NCI-H1930 (cell line): ENCODE data around the gene SEMA3B.
"Not testable (repeated sequence)": the region's sequence is repeated elsewhere in the genome, so short reads cannot be mapped to it uniquely, and the experiment has no call there.

Source experiments
- DNase-seq, 2 experiments: peaks; one replicate each; lab custom pipeline; 2025; lab: John Stamatoyannopoulos, UW

The SEMA3B gene

DNA sequence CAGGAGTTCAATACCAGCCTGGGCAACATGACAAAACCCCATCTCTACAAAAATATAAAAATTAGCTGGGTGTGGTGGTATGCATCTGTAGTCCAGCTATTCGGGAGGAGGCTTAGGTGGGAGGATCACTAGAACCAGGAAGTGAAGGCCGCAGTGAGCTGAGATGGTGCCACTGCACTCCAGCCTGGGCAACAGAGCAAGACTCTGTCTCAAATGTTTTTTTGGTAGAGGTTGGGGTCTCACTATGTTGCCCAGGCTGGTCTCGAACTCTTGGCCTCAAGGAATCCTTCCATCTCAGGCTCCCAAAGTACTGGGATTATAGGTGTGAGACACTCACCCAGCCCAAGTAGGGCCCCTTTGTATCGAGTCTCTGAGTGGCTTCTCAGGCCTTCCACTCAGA lies 25.1 kb downstream of the SEMA3B start:
- no peak for DNase-seq

DNA sequence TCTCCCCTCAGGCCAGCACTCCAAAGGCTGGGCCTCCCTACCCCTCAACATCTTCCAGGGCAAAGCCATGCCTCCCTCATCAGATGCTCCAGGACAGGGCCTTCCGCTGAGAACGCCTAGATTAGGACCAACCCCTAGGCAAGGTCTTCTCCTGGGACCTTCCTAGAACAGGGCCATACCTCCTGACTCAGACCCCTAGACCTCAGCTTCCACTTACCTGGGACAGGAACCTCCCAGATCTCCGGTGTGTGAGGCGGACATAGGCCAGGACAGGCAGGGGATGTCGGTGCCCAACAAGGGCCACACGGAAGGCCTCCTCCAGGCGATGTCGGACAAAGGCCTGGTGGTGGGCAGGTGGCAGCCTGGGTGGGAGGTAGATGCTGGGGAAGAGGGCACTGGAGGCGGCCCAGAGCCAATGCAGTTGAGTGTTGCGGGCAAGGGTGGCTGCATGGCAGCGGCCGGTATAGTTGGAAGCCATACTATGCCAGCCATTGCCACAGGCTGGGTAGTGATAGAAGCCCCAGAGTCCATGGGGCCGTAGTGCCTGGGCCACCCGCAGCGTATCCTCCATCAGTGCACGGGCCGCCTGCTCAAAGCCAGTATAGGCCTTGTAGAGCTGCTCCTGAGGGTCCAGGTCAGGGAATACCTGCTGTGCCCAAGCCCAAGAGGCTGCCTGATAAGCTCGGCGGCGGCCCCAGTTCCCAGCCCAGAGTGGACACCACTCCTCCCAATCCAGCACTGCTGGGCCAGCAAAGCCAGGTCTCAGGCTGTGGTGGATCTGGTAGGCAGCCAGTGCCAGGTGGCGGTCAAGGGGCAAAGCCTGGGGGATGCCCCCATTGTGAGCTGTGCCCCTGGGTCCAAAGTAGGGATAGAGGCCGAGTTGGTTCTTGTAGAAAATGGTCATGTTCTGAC lies 25.8 kb downstream of the SEMA3B start:
- no peak for DNase-seq

DNA sequence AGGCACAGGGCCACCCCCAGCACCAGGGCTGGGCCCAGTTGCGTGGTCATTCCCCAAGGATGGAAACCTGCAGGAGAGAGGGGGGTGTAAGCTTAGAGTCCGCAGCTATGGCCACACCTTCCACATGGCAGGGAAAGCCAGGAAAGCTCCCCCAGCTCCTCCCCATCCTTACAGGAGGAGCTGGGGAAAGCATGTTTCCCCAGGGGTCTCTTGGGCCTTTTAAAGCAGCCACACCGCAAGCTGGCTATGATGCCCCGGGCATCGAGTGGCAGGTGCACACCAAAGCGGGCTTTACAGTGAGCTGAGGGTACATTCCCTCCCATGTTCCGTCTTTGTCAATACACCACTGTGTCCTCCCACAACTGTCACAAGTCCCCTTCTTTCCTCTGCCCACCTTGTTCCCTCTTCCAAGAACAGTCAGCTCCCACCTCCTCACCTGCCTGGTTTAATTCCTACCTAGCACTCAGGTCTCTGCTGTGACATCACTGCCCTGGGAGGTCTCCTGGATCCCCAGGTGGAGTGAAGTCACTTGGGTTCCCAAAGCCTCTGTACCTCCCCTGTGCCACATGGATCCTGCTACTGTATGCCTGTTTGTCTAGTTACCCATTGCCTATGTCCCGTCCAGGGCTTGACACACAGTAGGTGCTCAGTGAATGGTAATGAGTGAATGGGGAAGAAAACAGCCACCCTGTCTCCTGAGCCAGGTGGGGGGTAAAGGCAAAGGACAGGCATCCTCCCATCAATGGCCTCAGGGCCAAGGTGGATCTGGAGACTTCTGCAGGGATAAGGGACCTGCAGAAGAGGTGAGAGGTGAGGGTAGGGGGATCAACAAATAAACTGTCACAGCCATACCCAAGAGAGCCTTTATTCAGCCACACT lies 26.8 kb downstream of the SEMA3B start:
- DNase-seq = no peak

DNA sequence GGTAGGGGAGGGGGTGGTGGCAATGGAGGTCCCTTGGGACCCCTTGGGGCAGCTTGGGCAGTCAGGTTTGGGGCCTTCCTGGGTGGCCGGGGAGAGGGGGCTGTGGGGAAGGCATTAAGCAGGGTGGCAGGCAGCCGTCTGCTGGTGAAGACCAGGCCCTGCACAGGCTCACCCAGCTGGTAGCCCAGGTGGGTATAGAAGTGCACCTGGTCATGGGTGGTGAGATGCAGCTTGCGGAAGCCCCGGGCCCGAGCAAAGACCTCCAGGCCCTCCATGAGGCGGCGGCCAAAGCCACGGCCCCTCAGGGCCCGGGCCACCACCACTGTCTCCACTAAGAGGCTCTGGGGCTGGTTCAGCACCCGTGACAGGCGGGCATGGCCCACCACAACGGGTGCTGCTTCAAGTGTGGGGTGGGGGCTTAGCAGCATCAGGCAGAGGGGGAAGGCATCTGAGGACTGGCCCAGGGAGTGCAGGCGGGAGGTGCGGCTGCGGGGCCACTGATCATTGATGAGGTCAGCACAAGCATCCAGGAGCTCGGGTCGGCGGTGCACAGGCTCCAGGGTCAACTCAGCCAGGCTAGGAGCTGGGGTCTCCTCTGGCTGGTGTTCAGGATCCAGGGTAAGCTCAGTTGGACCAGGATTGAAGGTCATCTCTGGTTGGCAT lies 27.9 kb downstream of the SEMA3B start:
- no peak for DNase-seq

DNA sequence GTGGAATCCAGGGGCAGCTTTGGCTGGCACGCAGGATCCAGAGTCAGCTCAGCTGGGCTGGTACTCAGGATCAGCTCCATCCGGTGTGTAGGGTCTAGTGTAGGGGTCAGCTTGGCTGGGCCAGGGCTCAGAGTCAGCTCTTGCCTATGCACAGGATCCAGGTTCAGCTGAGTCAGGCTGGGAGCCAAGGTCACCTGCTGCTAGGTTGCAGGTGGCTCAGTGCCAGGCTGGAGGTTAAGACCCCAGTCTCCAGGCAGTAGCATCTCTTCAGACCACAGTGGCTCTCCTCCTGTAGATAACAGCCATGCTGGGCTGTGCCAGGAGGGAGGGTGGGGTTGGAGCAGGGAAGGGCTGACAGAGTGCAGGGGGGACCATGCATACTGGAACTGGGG lies 28.4 kb downstream of the SEMA3B start:
- DNase-seq = no peak

DNA sequence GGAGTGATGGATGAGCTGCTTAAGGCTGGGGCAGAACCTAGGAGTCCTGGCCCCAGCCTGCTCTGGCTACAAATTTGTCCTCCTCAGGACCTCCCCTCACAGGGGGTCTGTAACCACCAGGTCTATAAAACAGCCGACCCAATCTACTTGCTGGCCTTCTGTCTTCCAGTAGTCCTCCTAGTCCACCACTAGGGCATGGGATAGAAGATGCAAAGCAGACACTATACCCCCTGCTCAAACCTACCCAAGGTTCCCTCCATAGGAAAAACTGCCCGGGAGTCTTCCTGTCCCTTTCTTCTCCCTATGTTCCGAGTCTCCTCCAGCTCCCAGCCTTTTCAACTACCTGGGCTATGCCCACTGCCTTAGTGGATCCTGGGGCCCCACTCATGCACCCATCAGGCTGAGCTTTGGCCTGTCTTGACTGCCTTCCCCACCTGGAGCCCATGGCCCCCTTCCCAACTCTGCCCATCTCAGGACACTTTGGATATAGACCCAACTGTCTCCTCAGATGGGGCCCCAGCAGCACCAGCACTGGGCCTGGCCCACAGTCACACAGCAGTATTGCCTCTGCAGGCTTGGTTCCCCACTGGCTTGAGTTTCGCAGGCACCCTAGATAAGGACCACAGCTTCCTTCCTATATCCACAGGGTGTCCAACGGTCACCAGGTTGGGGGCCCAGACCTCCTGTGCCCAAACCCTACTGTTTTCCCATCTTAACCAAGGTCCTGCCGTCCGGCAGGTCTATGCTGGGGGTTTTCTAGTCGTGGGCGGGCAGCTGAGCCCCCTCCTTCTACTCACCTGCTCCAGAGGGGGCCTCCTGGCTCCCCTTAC lies 29.2 kb downstream of the SEMA3B start:
- DNase-seq = no peak

DNA sequence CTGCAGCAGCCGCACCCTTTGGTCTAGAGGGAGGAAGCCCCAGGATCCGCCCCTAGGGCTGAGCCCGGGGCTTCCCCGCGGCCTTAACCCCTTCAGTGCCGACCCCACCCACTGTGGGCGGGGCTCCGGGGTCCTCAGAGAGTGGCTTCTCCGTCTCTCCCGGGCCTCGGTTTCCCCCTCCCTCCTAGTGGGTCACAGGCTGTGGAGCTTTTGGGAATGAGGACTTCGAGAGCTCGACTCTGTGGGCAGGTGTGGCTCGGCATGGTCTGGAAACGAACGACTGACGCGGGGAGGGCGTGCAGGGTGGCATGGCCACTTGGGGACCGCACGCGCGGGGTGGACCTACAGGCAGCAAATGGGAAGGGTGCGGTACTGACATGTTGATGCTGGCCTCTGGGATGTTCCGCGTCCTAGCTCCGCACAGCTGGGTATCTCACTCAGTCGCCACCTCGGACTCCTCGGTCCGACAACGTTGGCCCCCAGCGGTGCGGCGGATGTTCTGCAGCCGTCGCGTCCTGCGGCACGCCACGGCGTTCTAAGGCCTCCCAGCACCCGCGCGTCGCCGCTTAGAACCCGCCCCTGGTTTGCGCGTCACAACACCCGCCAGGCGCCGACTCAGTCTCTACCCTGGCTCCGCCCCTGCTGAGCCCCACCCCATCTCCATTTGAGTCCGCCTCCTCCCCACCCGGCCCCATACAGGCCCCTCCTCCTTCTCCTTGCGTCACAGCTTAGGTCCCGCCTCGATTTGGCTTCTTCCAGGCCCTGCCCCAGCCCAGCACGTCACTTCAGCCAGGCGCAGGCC lies 30.1 kb downstream of the SEMA3B start, which contains the start of the genes HYAL3 and NAA80:
TSS of gene HYAL3 (minus strand) at position 570 of the 802 bp plus-strand sequence. CDS start 3,803 bp downstream, outside the sequence.
TSS of gene NAA80 (minus strand) at position 570 of the 802 bp plus-strand sequence. CDS start 1,942 bp downstream, outside the sequence.
- peak; percentile 88 to 89 for DNase-seq

DNA sequence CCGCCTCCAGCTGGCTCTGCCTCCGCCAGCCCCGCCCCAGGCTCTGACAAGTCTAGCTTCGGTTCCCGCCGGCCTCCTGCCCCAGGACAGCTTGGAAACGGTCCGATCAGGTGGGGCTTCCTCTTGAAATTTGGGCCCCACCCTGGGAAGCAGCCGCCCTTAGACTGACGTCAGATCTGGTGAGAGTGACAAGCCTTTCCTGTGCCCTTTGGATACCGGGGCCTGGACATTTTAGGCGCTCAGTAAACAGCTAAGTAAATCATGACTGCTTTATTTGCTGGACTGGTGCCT lies 30.6 kb downstream of the SEMA3B start:
- DNase-seq = no peak

DNA sequence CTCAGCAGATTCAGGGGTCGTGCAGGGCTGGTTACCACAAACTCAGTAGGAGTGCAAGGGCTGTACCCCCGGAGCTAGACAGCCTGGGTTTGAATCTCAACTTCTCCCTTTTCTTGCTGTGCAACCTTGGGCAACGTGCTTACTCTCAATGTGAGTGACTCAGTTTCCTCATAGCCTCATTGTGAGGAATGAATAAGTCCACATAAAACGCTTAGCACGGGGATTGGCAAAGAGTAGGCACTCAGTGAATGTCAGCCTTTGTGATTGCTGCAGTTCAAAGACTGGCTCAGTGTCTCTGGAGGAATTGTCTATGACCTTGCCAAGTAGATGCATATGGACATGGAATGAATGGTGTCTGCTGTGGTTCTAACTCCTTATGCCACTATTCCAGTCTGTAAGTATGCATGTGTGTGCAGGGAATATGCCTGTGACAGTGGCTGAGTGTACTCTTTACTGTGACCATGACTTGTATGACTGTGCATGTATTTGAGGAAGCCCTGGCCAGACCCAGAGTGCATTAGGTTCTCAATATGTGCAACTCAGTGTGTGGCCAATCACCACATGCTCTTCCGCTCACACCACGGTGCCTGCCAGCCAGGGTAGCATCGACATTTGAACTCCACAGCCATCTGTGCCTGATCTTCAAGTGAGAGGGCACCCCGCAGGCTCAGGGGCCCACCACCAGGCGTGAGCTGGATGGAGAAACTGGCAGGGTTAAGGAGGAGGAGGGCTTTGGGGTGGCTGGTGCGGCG lies 31.2 kb downstream of the SEMA3B start:
- DNase-seq = no peak

DNA sequence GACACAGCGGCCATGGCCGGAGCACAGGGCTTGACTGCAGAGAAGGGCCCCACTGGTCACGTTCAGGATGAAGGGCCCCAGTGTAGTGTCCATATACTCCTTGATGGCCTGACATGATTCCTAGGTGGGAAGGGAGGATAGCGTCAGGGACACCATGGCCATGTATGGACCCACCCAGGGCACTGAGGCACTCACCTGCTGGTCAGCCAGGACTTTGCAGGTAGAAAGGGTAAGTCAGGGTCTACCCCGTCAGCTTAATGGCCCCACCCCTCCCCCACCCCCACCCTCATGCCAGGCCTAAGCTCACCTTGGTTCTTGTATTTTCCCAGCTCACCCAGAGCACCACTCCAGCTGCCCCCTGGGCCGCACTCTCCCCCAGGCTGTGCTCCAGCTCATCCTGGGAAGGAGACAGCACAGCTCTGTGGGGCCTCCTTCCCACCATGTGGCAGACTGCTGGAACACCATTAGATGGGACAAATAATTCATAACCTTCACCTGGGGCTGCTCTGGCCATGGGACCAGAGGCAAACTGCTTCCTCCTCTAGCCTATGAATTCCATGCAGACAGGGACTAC lies 31.8 kb downstream of the SEMA3B start:
- no peak for DNase-seq

DNA sequence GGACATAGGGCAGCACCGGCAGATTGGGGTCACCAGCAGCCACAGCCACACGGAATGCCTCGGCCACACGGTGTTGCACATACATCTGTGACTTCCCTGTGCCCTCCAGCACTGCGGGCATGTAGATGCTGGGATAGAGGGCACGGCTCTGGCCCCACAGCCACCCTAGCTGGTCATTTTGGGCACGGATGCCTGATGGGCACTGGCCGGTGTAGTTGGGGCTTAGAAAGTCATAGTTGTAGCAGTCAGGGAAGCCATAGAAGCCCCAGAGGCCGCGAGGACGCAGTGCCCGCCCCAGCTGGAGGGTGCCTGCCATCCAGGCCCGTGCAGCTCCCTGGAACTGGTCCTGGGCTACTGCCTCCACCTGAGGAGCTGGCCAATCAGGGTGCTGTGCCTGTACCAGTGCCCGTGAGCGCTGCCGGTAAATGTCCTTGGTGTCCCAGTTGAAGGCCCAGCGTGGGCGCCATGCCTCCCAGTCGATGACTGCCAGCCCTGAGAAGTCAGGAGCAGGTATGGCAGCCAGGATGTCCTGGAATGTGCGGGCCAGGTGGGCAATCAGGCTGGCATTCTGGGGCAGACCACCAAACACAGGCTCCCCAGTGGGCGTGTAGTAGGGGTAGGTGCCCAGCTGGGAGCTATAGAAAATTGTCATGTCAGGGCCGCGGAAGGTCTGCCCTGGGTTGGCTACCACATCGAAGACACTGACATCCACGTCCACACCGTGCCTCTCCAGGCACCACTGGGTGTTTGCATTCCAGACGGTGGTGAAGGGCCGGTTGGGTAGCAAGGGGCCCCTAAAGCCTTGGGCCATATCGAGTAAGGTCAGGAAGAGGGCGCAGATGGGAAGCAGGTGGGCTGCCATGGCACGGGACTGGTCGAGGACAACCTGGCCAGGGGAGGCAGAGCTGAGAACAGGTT lies 33.4 kb downstream of the SEMA3B start:
- no peak for DNase-seq

DNA sequence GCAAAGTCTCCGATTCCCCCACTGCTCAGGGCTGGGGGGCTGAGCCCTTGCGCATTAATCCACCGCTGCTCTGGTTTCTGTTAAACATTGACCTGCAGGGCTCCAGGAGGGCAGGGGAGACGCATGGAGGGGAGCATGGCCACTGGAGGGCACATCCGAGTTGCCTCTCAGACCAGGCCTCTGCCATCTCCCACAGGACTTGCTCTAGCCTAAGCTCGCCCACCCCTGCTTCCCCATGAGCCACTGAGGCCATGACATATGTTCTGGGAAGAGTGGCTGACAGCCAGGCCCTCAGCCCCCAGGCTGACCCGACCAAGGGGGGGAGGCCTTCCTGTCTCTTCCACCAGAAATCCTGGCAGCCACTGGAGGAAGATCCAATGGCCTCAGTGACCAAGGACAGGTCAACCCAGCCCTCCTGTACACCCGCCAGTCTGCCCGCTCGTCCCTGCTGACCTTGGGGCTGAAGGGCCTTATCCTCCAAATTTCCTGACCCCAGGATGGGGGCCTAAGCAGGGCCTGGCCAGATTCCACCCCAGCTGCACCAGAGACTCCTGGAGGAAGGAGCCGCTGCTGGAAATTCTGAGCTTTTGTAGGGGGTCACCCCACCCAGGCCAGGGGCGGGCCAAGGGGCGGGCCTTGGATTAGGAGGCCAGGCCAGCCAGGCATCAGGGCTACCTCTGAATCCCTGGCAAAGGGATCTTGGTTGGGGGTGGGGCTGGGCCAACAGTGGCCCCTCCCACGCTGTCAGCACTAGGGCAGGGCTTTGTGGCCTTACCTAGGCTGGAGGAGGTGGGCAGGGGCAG lies 34.3 kb downstream of the SEMA3B start, which contains the start of gene HYAL1:
TSS of gene HYAL1 (minus strand) at position 562 of the 803 bp plus-strand sequence. CDS start 618 bp downstream, outside the sequence.
- DNase-seq = no peak

DNA sequence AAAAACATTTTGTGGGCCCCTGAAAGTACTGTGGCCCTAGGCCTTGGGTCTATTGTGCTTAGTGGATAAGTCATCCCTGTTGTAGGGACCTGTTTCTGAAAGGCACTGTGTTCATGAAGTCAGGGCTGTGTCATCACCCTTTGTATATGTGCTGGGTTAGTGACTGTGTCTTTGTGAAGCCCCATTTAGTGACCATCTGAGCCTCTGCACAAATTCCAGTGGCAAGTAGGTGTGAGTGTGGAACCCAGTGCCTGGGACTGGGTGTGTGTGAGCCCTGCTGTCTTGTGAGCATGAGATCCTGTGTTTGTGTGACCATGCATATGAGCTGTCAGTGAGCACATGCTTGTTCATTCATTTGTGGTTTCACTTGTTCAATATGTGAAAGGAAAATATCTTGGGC lies 35.7 kb downstream of the SEMA3B start:
- DNase-seq = no peak

DNA sequence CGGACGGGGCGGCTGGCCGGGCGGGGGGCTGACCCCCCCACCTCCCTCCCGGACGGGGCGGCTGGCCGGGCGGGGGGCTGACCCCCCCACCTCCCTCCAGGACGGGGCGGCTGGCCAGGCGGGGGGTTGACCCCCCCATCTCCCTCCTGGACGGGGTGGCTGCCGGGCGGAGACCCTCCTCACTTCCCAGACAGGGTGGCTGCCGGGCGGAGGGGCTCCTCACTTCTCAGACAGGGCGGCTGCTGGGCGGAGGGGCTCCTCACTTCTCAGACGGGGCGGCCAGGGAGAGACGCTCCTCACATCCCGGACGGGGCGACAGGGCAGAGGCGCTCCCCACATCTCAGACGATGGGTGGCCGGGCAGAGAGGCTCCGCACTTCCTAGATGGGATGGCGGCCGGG lies 43.1 kb downstream of the SEMA3B start:
- not testable (repeated sequence) for DNase-seq

DNA sequence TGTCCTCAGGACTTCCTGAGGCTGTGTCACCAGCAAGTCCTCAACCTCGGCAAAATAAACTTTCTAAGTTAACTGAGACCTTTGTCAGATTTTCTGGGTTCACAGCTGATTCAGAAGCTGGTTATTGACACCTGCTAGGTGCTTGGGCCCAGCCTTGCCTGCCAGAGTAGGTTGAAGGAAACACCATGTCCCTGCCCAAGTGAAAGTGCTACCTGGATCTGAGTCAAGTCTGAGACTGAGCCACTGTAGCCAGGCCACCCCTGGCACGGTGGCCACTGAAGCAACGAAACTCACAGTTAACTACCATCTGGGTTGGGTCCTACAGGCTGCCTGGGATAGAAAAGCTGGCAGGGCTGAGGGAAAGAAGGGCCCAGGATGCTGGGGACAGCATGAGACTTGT lies 45.4 kb downstream of the SEMA3B start:
- DNase-seq = no peak

DNA sequence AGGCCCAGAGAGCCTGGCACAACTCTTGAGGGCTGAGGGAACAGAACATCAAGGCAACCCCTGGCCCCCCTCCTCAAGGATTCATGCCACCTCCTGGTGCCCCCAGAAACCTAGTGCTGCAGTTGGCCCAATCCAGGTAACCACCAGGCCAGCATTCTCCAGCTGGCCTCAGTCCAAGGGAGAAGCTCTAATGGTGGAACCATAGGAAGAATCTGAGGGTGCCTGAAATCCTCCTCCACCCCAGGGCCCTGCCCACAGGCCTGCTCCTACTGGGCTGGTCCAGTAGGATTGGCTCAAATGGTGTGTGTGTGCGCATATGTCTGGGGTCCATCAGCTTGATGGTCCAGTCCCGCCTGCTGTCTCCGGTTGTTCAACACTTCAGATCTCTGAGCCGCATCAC lies 45.9 kb downstream of the SEMA3B start:
- DNase-seq = no peak

DNA sequence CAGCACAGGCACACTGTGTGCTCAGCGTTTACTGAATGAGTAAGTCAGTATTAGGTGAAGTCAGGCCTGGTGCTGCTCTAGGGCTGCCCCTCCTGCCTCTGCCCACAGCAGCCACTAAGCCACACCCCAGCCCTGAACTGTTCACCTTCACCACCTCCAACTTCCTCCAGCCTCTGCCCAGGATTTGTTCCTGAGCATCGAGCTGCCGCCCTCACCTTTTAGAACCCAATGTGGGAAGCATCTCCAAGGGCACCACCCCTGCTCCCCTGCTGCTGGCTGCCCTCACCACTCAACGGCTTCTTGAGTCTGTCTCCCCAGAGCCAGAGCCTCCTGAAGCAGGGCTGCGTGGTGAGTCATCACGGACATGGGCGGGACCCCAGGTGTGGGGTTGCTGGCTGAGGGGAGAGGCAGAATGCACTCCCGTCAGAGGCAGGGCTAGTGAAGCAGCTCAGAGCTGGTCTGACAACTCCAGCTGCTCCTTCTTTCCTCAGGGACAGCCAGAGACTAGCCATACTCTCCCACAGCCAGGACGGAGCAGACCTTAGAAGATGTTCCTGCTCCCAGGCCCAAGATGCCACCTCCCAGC lies 47.8 kb downstream of the SEMA3B start:
- no peak for DNase-seq
